Embryonic facial prominence (tissue), 1 donor: ENCODE results near the gene MED12L.

Experiments
- DNase-seq: peaks from one replicate; pipeline ENCODE4 v3.0.0-alpha.2; 2016; ENCODE audit errors: extremely low spot score

MED12L gene

GRCh38 chr3:151322511-151322910, 237.0 kb downstream of the MED12L start:
- no peak for DNase-seq

- no peak for DNase-seq
Measured at GRCh38 chr3:151327571-151328198, 242.2 kb downstream of the MED12L start.

- no peak for DNase-seq
Measured at GRCh38 chr3:151328298-151328995, 243.0 kb downstream of the MED12L start.

- DNase-seq = no peak
Measured at GRCh38 chr3:151329363-151329762, 243.9 kb downstream of the MED12L start, which contains the start of gene P2RY13. P2RY13 (minus strand) TSS chr3:151329549; CDS start chr3:151329528, 21 bp downstream.

GRCh38 chr3:151330379-151330778, 244.9 kb downstream of the MED12L start:
- DNase-seq = no peak

GRCh38 chr3:151330899-151331298, 245.4 kb downstream of the MED12L start:
- no peak for DNase-seq

- no peak for DNase-seq
Measured at GRCh38 chr3:151331696-151332095, 246.2 kb downstream of the MED12L start.

GRCh38 chr3:151345859-151346258, 260.4 kb downstream of the MED12L start:
- DNase-seq = no peak

- DNase-seq = no peak
Measured at GRCh38 chr3:151346292-151346691, 260.8 kb downstream of the MED12L start.

GRCh38 chr3:151347432-151347831, 262.0 kb downstream of the MED12L start:
- no peak for DNase-seq

GRCh38 chr3:151350656-151351055, 265.2 kb downstream of the MED12L start:
- DNase-seq = no peak

GRCh38 chr3:151351219-151351618, 265.8 kb downstream of the MED12L start:
- DNase-seq = no peak

GRCh38 chr3:151351648-151352047, 266.2 kb downstream of the MED12L start:
- no peak for DNase-seq

- no peak for DNase-seq
Measured at GRCh38 chr3:151356794-151357462, 271.5 kb downstream of the MED12L start.

GRCh38 chr3:151357463-151357850, 272.0 kb downstream of the MED12L start:
- no peak for DNase-seq

- no peak for DNase-seq
Measured at GRCh38 chr3:151362751-151363174, 277.3 kb downstream of the MED12L start.

GRCh38 chr3:151366993-151367392, 281.5 kb downstream of the MED12L start:
- DNase-seq = no peak

- no peak for DNase-seq
Measured at GRCh38 chr3:151367448-151367847, 282.0 kb downstream of the MED12L start.

- no peak for DNase-seq
Measured at GRCh38 chr3:151371526-151371925, 286.1 kb downstream of the MED12L start.

- no peak for DNase-seq
Measured at GRCh38 chr3:151372063-151372820, 286.8 kb downstream of the MED12L start.

- no peak for DNase-seq
Measured at GRCh38 chr3:151377768-151378385, 292.4 kb downstream of the MED12L start.
